GM10266 (cell line): ENCODE data around the gene GALC.

ENCODE experiments used
- DNase-seq: peaks from one replicate; pipeline ENCODE4 v3.0.0; 2012; ENCODE audit errors: extremely low spot score
- CTCF ChIP-seq: IDR thresholded peaks from 2 replicates; pipeline ENCODE4 v1.5.1; 2012; ENCODE audit warnings: mild to moderate bottlenecking, low read depth; ENCODE audit not compliant: control insufficient read depth, insufficient read depth; ENCODE audit errors: missing control alignments

The GALC gene

GRCh38 chr14:87999277-87999676, 6.3 kb upstream of the GALC start:
- no peak for DNase-seq
- TF ChIP-seq CTCF: no peak

DNA sequence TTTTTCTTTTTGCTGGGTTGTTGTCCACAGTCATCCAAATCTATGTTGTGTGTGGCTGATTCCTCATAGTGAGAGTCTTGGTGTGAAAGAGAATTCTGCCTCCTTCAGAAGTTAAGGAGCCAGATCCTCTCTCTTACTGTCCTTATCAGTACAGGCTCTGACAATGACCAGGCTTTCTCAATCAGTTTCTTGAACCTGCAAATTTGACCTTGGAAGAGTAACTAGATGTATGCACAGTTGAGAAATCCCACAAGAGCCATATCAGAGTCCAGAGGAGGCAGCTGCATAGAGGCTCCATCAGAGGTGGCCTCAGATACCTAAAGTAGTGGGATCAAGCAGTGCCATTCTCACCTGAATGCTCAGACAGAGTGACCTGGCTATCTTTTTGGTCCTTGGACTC, 5.5 kb upstream of the GALC start:
- DNase-seq: no peak
- TF ChIP-seq CTCF: no peak

DNA sequence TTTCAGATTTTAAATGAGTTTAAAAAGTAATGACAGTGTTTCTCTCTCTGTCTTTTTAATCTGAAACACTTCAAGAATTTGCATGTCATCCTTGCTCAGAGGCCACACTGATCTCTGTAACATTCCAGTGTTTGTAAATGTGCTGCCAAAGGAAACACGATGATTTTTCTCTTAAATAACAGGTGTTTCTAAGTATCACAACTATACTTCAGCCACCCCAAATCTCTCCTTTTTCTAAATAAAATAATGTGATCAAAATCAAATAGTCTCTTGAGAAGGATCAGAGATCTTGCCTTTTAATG, 3.3 kb upstream of the GALC start:
- DNase-seq: no peak
- no peak for TF ChIP-seq CTCF

DNA sequence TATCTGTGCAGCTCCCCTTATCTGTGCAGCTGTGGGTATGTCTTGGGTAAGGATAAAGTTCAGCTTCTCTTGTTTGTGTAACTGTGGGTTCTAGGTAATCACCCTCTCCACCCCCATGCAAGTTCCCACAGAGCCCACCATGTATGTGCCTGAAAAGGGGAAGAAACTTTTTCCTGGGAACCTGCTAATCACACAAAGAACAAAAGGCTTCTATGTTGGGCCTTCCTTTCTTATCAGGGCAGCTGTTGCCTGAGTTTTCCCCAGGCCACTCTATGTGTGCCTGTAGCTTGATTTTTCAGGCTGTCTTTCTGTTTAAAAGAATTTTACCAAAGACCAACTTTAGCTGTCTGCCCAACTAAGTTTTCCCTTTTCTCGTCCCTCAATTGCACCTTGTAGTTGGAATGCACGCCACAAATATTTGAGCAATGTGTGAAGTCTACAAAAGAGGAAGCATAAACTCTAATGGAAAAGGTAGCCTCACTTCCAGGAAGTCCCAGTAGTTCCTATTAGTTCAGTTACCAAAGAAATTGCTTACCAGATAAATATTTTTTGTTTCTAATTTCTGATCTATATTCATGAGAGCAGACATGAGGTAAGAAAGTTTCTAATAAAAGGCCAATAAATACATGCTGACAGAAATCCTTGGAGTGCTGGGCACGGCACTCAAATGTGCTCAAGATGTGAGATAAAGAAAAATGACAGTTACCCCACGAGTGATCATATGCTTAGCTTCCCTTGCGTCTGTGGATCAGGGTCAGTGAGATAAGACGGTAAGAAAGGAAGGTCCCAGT, 2.7 kb upstream of the GALC start:
- no peak for DNase-seq
- TF ChIP-seq CTCF: no peak

DNA sequence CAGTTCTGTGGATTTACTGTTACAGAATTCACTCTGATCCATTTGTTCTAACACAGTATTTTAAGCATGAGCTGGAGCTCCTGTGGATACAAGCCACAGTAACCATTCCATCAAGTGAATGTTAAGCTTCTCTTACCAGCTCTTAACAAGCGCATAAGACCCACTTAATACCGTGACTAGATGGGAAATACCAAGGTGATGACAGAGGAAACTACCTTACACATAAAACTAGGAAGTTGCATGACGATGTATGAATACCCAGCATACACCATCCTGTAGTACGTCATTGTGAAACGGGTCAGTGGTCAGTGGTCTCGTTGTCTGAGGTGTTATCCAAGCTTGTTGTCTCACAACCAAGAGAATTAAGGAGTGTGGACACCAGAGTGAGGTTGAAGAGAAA, 2.0 kb upstream of the GALC start:
- DNase-seq: peak; percentile 57

GRCh38 chr14:87992346-87992717, 650 bp downstream of the GALC start:
- peak; percentile 27 for DNase-seq
- TF ChIP-seq CTCF: no peak

More for the DNA sequence above, 2.0 kb upstream of the GALC start:
- TF ChIP-seq CTCF: no peak

GRCh38 chr14:87990682-87991081, 2.3 kb downstream of the GALC start:
- no peak for DNase-seq
- no peak for TF ChIP-seq CTCF
